GM23338 (cell line): ENCODE measurements around the gene FGD4.

Source experiments
- CREB1 ChIP-seq: fragments of 250-450 bp; sonication (Bioruptor Pico); IDR thresholded peaks from 2 replicates; pipeline ENCODE4 v1.5.0; 2020; ENCODE audit warnings: low read depth, mild to moderate bottlenecking, moderate library complexity
- EZH2 ChIP-seq: fragments of 200-600 bp; sonication (generic); IDR thresholded peaks from one replicate; pipeline ENCODE4 v1.8.0; 2017; ENCODE audit warnings: antibody characterized with exemption, mild to moderate bottlenecking, low read depth; ENCODE audit not compliant: unreplicated experiment
- EZH2phosphoT487 ChIP-seq: fragments of 200-600 bp; sonication (generic); IDR thresholded peaks from one replicate; pipeline ENCODE4 v1.8.1; 2018; ENCODE audit warnings: antibody characterized with exemption; ENCODE audit not compliant: unreplicated experiment
- JUNB ChIP-seq: IDR thresholded peaks from one replicate; pipeline ENCODE4 v1.6.1; 2016; ENCODE audit warnings: antibody characterized with exemption; ENCODE audit not compliant: unreplicated experiment
- POLR2AphosphoS5 ChIP-seq: IDR thresholded peaks from 2 replicates; pipeline ENCODE4 v1.6.1; 2016; ENCODE audit warnings: antibody characterized with exemption, low read depth
- STAT1 ChIP-seq: IDR thresholded peaks from one replicate; pipeline ENCODE4 v1.6.1; 2016; ENCODE audit warnings: antibody characterized with exemption; ENCODE audit not compliant: unreplicated experiment
- ZNF114 ChIP-seq: fragments of 250-450 bp; sonication (Bioruptor Pico); IDR thresholded peaks from 2 replicates; pipeline ENCODE4 v1.5.0; 2020; ENCODE audit warnings: mild to moderate bottlenecking, moderate library complexity
- ZNF331 ChIP-seq: fragments of 250-450 bp; sonication (Bioruptor Pico); IDR thresholded peaks from 2 replicates; pipeline ENCODE4 v1.5.0; 2020; ENCODE audit warnings: low read depth, mild to moderate bottlenecking, moderate library complexity
- TF ChIP-seq, protein P1 (sequence below), 2 experiments: fragments of 200-600 bp in 1 of 2; sonication (generic) in 1 of 2; conservative IDR thresholded peaks; 2 replicates each; pipeline versions ENCODE4 v1.5.1 to v1.6.1; 2016 to 2017; ENCODE audit warnings: antibody characterized with exemption in 2 of 2, low read depth in 2 of 2, mild to moderate bottlenecking in 2 of 2, moderate library complexity in 1 of 2
- TF ChIP-seq, protein P2 (sequence below): IDR thresholded peaks from one replicate; pipeline ENCODE4 v1.6.1; 2018; ENCODE audit warnings: antibody characterized with exemption; ENCODE audit not compliant: unreplicated experiment
- TF ChIP-seq, protein P3 (sequence below): IDR thresholded peaks from 2 replicates; pipeline ENCODE4 v1.6.1; 2016; ENCODE audit warnings: antibody characterized with exemption
- TF ChIP-seq, protein P4 (sequence below): fragments of 250-450 bp; sonication (Bioruptor Pico); IDR thresholded peaks from 2 replicates; pipeline ENCODE4 v1.5.0; 2020; ENCODE audit warnings: mild to moderate bottlenecking, moderate library complexity

DNA sequence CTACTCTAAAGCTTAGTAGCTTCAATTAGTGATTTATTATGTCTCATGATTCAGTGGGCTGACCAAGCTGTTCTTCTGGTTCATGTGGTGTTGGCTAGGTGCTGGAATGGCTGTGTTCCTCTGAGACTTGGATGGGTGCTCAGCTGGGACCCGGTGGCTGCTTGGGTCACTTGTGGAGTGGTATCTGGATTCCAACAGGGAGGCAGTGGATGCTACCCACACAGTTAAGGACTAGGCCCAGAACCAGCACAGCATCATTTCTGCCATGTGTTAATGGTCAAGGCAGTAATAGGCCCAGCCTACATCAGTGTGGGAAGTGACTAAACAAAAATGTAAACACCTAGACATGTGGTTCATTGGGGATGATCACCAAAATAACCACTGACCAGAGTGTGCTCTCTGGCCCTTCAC lies 72.2 kb downstream of the FGD4 start:
- TF ChIP-seq EZH2phosphoT487 = no peak
- no peak for TF ChIP-seq EZH2
- TF ChIP-seq, protein P1, sequence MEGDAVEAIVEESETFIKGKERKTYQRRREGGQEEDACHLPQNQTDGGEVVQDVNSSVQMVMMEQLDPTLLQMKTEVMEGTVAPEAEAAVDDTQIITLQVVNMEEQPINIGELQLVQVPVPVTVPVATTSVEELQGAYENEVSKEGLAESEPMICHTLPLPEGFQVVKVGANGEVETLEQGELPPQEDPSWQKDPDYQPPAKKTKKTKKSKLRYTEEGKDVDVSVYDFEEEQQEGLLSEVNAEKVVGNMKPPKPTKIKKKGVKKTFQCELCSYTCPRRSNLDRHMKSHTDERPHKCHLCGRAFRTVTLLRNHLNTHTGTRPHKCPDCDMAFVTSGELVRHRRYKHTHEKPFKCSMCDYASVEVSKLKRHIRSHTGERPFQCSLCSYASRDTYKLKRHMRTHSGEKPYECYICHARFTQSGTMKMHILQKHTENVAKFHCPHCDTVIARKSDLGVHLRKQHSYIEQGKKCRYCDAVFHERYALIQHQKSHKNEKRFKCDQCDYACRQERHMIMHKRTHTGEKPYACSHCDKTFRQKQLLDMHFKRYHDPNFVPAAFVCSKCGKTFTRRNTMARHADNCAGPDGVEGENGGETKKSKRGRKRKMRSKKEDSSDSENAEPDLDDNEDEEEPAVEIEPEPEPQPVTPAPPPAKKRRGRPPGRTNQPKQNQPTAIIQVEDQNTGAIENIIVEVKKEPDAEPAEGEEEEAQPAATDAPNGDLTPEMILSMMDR (conservative IDR thresholded peaks at IDR 0.05; ENCODE audit: low read depth in 2 of 2) = no peak
- TF ChIP-seq, protein P2, sequence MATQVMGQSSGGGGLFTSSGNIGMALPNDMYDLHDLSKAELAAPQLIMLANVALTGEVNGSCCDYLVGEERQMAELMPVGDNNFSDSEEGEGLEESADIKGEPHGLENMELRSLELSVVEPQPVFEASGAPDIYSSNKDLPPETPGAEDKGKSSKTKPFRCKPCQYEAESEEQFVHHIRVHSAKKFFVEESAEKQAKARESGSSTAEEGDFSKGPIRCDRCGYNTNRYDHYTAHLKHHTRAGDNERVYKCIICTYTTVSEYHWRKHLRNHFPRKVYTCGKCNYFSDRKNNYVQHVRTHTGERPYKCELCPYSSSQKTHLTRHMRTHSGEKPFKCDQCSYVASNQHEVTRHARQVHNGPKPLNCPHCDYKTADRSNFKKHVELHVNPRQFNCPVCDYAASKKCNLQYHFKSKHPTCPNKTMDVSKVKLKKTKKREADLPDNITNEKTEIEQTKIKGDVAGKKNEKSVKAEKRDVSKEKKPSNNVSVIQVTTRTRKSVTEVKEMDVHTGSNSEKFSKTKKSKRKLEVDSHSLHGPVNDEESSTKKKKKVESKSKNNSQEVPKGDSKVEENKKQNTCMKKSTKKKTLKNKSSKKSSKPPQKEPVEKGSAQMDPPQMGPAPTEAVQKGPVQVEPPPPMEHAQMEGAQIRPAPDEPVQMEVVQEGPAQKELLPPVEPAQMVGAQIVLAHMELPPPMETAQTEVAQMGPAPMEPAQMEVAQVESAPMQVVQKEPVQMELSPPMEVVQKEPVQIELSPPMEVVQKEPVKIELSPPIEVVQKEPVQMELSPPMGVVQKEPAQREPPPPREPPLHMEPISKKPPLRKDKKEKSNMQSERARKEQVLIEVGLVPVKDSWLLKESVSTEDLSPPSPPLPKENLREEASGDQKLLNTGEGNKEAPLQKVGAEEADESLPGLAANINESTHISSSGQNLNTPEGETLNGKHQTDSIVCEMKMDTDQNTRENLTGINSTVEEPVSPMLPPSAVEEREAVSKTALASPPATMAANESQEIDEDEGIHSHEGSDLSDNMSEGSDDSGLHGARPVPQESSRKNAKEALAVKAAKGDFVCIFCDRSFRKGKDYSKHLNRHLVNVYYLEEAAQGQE = no peak
- TF ChIP-seq POLR2AphosphoS5 = no peak
- no peak for TF ChIP-seq ZNF114 (CRISPR knock-in tag)
- TF ChIP-seq, protein P3, sequence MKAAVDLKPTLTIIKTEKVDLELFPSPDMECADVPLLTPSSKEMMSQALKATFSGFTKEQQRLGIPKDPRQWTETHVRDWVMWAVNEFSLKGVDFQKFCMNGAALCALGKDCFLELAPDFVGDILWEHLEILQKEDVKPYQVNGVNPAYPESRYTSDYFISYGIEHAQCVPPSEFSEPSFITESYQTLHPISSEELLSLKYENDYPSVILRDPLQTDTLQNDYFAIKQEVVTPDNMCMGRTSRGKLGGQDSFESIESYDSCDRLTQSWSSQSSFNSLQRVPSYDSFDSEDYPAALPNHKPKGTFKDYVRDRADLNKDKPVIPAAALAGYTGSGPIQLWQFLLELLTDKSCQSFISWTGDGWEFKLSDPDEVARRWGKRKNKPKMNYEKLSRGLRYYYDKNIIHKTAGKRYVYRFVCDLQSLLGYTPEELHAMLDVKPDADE = no peak
- no peak for TF ChIP-seq CREB1 (CRISPR knock-in tag)
- TF ChIP-seq, protein P4, sequence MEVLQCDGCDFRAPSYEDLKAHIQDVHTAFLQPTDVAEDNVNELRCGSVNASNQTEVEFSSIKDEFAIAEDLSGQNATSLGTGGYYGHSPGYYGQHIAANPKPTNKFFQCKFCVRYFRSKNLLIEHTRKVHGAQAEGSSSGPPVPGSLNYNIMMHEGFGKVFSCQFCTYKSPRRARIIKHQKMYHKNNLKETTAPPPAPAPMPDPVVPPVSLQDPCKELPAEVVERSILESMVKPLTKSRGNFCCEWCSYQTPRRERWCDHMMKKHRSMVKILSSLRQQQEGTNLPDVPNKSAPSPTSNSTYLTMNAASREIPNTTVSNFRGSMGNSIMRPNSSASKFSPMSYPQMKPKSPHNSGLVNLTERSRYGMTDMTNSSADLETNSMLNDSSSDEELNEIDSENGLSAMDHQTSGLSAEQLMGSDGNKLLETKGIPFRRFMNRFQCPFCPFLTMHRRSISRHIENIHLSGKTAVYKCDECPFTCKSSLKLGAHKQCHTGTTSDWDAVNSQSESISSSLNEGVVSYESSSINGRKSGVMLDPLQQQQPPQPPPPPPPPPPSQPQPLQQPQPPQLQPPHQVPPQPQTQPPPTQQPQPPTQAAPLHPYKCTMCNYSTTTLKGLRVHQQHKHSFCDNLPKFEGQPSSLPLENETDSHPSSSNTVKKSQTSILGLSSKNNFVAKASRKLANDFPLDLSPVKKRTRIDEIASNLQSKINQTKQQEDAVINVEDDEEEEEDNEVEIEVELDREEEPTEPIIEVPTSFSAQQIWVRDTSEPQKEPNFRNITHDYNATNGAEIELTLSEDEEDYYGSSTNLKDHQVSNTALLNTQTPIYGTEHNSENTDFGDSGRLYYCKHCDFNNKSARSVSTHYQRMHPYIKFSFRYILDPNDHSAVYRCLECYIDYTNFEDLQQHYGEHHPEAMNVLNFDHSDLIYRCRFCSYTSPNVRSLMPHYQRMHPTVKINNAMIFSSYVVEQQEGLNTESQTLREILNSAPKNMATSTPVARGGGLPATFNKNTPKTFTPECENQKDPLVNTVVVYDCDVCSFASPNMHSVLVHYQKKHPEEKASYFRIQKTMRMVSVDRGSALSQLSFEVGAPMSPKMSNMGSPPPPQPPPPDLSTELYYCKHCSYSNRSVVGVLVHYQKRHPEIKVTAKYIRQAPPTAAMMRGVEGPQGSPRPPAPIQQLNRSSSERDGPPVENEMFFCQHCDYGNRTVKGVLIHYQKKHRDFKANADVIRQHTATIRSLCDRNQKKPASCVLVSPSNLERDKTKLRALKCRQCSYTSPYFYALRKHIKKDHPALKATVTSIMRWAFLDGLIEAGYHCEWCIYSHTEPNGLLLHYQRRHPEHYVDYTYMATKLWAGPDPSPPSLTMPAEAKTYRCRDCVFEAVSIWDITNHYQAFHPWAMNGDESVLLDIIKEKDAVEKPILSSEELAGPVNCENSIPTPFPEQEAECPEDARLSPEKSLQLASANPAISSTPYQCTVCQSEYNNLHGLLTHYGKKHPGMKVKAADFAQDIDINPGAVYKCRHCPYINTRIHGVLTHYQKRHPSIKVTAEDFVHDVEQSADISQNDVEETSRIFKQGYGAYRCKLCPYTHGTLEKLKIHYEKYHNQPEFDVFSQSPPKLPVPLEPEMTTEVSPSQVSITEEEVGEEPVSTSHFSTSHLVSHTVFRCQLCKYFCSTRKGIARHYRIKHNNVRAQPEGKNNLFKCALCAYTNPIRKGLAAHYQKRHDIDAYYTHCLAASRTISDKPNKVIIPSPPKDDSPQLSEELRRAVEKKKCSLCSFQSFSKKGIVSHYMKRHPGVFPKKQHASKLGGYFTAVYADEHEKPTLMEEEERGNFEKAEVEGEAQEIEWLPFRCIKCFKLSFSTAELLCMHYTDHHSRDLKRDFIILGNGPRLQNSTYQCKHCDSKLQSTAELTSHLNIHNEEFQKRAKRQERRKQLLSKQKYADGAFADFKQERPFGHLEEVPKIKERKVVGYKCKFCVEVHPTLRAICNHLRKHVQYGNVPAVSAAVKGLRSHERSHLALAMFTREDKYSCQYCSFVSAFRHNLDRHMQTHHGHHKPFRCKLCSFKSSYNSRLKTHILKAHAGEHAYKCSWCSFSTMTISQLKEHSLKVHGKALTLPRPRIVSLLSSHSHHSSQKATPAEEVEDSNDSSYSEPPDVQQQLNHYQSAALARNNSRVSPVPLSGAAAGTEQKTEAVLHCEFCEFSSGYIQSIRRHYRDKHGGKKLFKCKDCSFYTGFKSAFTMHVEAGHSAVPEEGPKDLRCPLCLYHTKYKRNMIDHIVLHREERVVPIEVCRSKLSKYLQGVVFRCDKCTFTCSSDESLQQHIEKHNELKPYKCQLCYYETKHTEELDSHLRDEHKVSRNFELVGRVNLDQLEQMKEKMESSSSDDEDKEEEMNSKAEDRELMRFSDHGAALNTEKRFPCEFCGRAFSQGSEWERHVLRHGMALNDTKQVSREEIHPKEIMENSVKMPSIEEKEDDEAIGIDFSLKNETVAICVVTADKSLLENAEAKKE (CRISPR knock-in tag) = no peak
- no peak for TF ChIP-seq ZNF331 (CRISPR knock-in tag)
- no peak for TF ChIP-seq STAT1
- TF ChIP-seq JUNB = no peak
